HG02981 (cell line): ENCODE data around the gene NRXN2.
"Not testable (repeated sequence)": the region's sequence is repeated elsewhere in the genome, so short reads cannot be mapped to it uniquely, and the experiment has no call there.

Source experiments
- ATAC-seq: cut with Tn5 transposase; IDR thresholded peaks from one replicate; pipeline ENCODE4 v1.9.1; 2021; ENCODE audit warnings: mild to moderate bottlenecking, moderate library complexity; ENCODE audit not compliant: unreplicated experiment

Gene NRXN2

DNA sequence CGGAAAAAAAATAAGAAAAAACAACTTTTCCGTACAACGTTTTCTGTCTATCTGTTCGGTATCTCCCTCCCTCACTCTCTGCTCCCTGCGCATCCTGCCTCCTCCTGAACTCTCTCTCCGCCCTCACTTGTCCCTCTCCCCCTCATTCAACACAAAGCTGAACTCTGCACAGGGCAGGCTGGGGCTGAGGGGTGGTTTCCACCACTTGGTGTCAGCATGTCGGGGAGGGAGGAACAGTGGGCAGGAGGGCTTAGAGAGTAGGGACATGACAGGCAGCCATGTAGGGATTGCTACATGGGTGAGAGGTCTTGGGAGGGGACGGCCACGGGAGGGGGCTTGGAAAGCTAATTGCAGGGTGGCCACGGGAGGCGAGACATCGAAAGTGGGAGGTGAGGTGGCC lies 114.4 kb downstream of the NRXN2 start:
- ATAC-seq = no peak

DNA sequence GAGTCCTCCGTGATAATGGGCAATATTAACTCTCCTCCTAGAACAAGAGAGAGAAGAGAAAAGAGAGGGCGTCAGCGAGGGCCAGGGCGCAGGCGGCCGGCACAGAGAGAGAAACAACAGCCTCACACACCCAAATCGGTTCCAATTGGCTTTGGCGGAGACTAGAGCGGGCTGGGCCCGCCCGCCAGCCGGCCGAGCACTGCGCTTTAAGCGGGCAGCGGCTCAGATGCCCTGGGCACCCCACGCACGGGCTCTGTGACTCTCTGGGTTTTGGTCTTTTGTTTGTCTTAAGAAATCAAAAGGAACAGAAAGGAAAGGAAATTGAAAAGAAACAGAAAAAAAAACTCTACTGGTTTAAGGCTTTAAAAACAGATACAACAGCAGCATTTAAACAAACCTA lies 115.0 kb downstream of the NRXN2 start:
- ATAC-seq = no peak

DNA sequence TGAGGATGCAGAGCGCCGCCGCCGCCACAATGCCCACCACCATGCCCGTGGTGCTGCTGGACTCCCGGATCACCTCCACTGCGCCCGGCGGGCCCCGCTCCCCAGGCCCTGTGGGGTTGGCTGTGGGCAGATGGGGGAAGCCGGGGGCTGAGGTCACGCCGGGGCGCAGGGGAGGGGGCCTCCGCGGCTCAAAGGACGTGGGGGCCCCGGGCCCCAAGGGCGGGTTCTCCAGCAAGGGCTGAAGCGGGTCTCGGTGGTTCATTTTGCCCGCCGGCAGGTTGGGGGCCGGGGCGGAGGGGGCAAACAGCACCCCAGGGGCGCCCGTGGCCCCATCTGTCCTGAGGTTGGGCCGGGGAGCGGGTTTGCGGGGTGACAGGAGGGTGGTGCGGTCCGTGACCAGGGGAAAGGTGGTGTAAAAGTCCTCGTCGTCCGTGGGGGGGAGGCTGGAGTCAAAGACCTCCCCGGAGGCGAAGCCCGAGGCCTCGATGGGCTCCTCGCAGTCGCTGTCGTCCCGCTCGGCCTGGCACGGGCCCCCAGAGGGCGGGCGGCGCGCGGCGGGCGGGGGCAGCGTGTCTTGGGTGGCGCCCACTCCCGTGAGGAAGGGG lies 115.5 kb downstream of the NRXN2 start:
- ATAC-seq = no peak

DNA sequence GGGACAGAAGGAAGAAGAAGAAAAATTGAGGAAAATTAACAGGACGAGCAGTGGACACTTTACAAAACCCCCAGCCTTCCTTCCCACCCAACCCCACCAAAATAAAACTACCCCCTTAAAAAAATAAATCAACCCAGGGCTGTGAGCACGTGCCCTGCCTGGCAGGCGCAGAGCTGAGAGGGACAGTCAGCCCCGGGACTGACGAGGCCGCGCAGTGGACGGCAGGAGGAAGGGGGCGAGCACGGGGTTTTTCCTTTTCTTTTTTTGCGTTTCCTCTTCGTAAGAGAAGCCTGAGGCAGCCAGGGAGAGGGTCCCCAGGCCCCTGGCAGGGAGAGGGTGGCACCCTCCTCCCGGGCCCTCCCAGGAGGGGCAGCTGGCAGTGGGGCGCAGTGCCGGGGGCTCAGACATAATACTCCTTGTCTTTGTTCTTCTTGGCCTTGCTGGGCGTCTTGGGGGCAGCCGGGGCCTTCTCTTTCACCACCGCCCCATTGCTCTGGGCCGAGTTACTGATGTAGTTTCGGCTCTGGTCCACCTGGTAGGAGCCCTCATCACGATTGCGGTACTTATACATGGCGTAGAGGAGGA lies 116.1 kb downstream of the NRXN2 start:
- ATAC-seq = no peak

GRCh38 chr11:64605656-64606585 lies 117.1 kb downstream of the NRXN2 start:
- no peak for ATAC-seq

GRCh38 chr11:64605244-64605560 lies 117.8 kb downstream of the NRXN2 start:
- ATAC-seq = no peak

GRCh38 chr11:64604458-64605243 lies 118.3 kb downstream of the NRXN2 start:
- no peak for ATAC-seq

DNA sequence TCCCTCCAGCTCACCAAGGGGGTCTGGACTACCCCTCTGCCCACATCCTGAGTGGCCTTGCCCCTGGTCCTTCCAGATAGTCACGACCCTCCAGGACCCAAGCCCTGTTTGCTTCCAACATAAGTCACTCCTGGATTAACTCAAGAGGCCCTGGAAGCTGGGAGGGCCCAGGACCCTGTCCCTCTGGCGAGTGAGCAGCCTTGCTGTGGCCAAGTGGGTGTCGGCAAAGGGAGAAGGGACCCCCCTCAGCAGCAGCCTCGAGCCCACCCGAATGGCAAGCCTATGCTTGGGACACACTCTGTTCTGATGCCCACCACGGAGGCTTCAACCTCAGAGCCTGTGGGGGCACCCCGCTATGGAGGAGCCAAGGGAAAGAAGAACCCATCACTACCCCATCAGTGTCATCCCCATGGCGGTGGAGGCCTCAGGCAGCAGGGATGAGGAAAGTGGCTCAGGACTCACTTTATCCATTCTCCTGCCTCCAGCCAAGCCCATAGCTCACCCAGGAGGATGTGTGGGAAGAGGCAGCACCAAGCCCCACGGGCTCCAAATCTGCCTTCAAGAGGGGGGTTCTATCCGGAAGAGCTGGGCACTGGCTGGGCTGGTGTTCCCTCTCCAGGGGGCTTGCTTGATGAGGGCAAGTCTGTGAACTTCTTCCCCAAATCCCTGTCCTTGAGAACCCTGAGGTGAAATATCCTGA lies 119.4 kb downstream of the NRXN2 start:
- no peak for ATAC-seq

DNA sequence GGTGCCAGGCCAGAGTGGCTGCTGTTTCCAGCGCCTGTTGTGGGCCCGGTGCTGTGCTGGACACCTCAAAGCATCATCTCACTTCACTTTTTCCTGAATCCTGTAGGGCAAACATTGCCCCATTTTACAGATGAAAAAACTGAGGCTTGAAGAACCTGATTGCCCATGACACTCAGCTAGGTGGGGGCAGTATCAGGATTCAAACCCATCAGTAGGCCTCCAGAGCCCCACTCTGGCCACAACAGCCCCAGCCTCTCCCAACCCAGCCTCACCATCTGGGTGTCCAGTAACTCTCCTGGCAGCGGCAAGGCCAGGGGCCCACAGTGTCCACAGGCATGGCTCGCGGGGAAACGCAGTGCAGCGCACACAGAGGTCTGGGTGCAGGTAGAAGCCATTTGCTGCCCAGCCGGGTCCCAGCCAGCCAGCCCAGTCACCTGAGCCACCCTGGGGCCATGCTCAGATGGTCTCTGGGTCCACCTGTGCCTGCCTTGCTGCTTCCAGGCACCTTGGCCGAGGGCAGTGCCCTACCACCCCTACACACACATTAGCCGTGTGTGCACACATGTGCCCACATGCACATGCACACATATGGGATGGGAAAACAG lies 120.4 kb downstream of the NRXN2 start:
- no peak for ATAC-seq

GRCh38 chr11:64601605-64602465 lies 121.2 kb downstream of the NRXN2 start:
- no peak for ATAC-seq

DNA sequence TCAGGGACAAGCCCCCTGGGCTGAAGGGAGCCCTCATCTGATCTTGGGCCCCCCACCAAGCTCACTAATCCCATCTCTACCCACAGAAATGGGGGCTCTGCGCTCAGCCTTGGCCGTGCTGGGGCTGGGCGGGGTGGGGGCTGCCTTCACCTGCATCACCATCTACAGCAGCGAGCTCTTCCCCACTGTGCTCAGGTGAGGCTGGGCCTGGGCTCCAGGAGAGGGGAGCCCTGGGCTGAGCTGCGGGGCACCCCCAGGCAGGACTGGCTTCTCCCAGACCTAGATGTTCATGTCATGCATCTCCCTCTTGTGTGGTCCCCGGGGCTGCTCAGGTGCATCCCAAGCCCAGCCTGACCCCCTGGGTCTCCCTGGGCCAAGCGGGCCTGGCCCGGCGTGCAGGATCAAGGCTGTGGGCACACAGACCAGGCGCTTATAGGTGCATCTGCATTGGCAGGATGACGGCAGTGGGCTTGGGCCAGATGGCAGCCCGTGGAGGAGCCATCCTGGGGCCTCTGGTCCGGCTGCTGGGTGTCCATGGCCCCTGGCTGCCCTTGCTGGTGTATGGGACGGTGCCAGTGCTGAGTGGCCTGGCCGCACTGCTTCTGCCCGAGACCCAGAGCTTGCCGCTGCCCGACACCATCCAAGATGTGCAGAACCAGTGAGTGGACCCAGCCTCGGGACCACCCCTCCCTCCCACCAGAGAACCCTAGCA lies 122.6 kb downstream of the NRXN2 start:
- no peak for ATAC-seq

GRCh38 chr11:64599698-64600211 lies 123.2 kb downstream of the NRXN2 start:
- no peak for ATAC-seq

GRCh38 chr11:64598797-64599697 lies 124.0 kb downstream of the NRXN2 start:
- no peak for ATAC-seq

GRCh38 chr11:64598106-64598796 lies 124.7 kb downstream of the NRXN2 start:
- no peak for ATAC-seq

GRCh38 chr11:64597671-64598101 lies 125.3 kb downstream of the NRXN2 start:
- no peak for ATAC-seq

DNA sequence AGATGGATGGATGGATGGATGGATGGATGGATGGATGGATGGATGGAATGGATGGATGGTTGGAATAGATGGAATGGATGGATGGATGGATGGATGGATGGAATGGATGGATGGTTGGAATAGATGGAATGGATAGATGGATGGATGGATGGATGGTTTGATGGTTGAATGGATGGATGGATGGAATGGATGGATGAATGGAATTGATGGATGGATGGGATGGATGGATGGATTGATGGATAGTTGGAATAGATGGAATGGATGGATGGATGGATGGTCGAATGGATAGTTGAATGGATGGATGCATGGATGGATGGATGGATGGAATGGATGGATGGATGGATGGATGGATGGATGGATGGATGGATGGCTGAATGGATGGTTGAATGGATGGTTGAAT lies 127.1 kb downstream of the NRXN2 start:
- ATAC-seq = not testable (repeated sequence)
